ENCODE measurements around the gene NEK10. TPM values are rescaled to one million over a fixed set of nuclear protein-coding genes. Genes with fewer than 3 reads are reported as not detected.

NEK10 gene
- total and polyA plus RNA-seq, 2 of the 13 experiments (the other 11 are each of a cell fraction or from before 2014, with no cell fraction given), result 2.8 to 14.2 TPM

- TF ChIP-seq ZSCAN25 (CRISPR knock-in tag; IDR thresholded peaks at IDR 0.05) (no peak), TARDBP (CRISPR knock-in tag; IDR thresholded peaks at IDR 0.05) (no peak), SOX6 (IDR thresholded peaks at IDR 0.05) (no peak), SOX6 (CRISPR knock-in tag; IDR thresholded peaks at IDR 0.05) (peak; percentile 32; the same call in 1 of the 2 replicates), KDM4B (CRISPR knock-in tag; IDR thresholded peaks at IDR 0.05) (no peak), ZNF510 (CRISPR knock-in tag; IDR thresholded peaks at IDR 0.05; ENCODE audit: low read depth) (no peak), ZNF841 (CRISPR knock-in tag; IDR thresholded peaks at IDR 0.05; ENCODE audit: borderline replicate concordance) (no peak), MEF2D (CRISPR knock-in tag; IDR thresholded peaks at IDR 0.05) (no peak), ZNF577 (CRISPR knock-in tag; IDR thresholded peaks at IDR 0.05; ENCODE audit: borderline replicate concordance, low read depth) (no peak), ZKSCAN8 (CRISPR knock-in tag; IDR thresholded peaks at IDR 0.05; ENCODE audit: borderline replicate concordance) (no peak), THAP8 (CRISPR knock-in tag; IDR thresholded peaks at IDR 0.05; ENCODE audit: borderline replicate concordance) (no peak), ZNF703 (CRISPR knock-in tag; IDR thresholded peaks at IDR 0.05; ENCODE audit: borderline replicate concordance) (no peak), ZKSCAN1 (IDR thresholded peaks at IDR 0.05; ENCODE audit: low read length) (no peak), E2F2 (CRISPR knock-in tag; IDR thresholded peaks at IDR 0.05; ENCODE audit: borderline replicate concordance) (no peak), GATAD2A (CRISPR knock-in tag; IDR thresholded peaks at IDR 0.05) (0 out of 2 replicates have a peak, but pooled peaks have one; percentile 62), ATM (IDR thresholded peaks at IDR 0.05; ENCODE audit: borderline replicate concordance) (no peak), HINFP (CRISPR knock-in tag; IDR thresholded peaks at IDR 0.05; ENCODE audit: low read depth) (no peak), ZNF563 (CRISPR knock-in tag; IDR thresholded peaks at IDR 0.05) (no peak), ZFYVE20 (CRISPR knock-in tag; IDR thresholded peaks at IDR 0.05; ENCODE audit: borderline replicate concordance, low read depth) (no peak), ZNF782 (CRISPR knock-in tag; IDR thresholded peaks at IDR 0.05; ENCODE audit: borderline replicate concordance) (no peak), SMARCE1 (IDR thresholded peaks at IDR 0.05; ENCODE audit: borderline replicate concordance) (no peak), ZNF552 (CRISPR knock-in tag; IDR thresholded peaks at IDR 0.05; ENCODE audit: borderline replicate concordance) (no peak), ZNF280B (CRISPR knock-in tag; IDR thresholded peaks at IDR 0.05; ENCODE audit: borderline replicate concordance) (no peak), MIER3 (CRISPR knock-in tag; IDR thresholded peaks at IDR 0.05; ENCODE audit: borderline replicate concordance) (no peak), POLR2G (IDR thresholded peaks at IDR 0.05; ENCODE audit: low read depth, low read length) (no peak), ZFP37 (CRISPR knock-in tag; IDR thresholded peaks at IDR 0.05; ENCODE audit: borderline replicate concordance) (no peak), ZNF263 (CRISPR knock-in tag; IDR thresholded peaks at IDR 0.05) (no peak), ZNF44 (CRISPR knock-in tag; IDR thresholded peaks at IDR 0.05) (no peak)
Measured at GRCh38 chr3:27114684-27115083, 254.5 kb downstream of the NEK10 start (continued).

Measured in HepG2 (cell line).